Panc1 (cell line): ENCODE results near the gene TRIM44.

ENCODE experiments used
- POLR2AphosphoS5 ChIP-seq: IDR thresholded peaks from 2 replicates; pipeline ENCODE4 v1.6.1; 2012; ENCODE audit warnings: mild to moderate bottlenecking, low read depth, low read length, moderate library complexity
- REST ChIP-seq, 2 experiments: IDR thresholded peaks; 2 replicates each; pipeline ENCODE4 v1.6.1; 2011 to 2012; ENCODE audit warnings: low read depth in 2 of 2, control low read depth in 1 of 2, low read length in 1 of 2, mild to moderate bottlenecking in 1 of 2, moderate library complexity in 1 of 2; ENCODE audit not compliant: insufficient read depth in 1 of 2
- SIN3A ChIP-seq: IDR thresholded peaks from 2 replicates; pipeline ENCODE4 v1.6.1; 2012; ENCODE audit warnings: low read depth, mild to moderate bottlenecking, low read length, moderate library complexity, borderline replicate concordance; ENCODE audit not compliant: insufficient read depth
- TF ChIP-seq, protein P1 (sequence below): fragments of 450-650 bp; IDR thresholded peaks from 2 replicates; pipeline ENCODE4 v1.5.1; 2017; ENCODE audit warnings: mild to moderate bottlenecking

GRCh38 chr11:35712533-35712932, 50.0 kb downstream of the TRIM44 start:
- TF ChIP-seq, protein P1, sequence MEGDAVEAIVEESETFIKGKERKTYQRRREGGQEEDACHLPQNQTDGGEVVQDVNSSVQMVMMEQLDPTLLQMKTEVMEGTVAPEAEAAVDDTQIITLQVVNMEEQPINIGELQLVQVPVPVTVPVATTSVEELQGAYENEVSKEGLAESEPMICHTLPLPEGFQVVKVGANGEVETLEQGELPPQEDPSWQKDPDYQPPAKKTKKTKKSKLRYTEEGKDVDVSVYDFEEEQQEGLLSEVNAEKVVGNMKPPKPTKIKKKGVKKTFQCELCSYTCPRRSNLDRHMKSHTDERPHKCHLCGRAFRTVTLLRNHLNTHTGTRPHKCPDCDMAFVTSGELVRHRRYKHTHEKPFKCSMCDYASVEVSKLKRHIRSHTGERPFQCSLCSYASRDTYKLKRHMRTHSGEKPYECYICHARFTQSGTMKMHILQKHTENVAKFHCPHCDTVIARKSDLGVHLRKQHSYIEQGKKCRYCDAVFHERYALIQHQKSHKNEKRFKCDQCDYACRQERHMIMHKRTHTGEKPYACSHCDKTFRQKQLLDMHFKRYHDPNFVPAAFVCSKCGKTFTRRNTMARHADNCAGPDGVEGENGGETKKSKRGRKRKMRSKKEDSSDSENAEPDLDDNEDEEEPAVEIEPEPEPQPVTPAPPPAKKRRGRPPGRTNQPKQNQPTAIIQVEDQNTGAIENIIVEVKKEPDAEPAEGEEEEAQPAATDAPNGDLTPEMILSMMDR = no peak
- no peak for TF ChIP-seq SIN3A
- no peak for TF ChIP-seq POLR2AphosphoS5
- TF ChIP-seq REST (IDR thresholded peaks at IDR 0.05; ENCODE audit: insufficient read depth in 1 of 2, low read depth in 2 of 2, low read length in 1 of 2) = no peak
